NCI-H2196 (cell line): ENCODE measurements around the gene USP32.
"Not testable (repeated sequence)": the region's sequence is repeated elsewhere in the genome, so short reads cannot be mapped to it uniquely, and the experiment has no call there.

Experiments
- DNase-seq: peaks from one replicate; lab custom pipeline; 2025; ENCODE audit not compliant: unreplicated experiment; lab: John Stamatoyannopoulos, UW

USP32 gene, protein sequence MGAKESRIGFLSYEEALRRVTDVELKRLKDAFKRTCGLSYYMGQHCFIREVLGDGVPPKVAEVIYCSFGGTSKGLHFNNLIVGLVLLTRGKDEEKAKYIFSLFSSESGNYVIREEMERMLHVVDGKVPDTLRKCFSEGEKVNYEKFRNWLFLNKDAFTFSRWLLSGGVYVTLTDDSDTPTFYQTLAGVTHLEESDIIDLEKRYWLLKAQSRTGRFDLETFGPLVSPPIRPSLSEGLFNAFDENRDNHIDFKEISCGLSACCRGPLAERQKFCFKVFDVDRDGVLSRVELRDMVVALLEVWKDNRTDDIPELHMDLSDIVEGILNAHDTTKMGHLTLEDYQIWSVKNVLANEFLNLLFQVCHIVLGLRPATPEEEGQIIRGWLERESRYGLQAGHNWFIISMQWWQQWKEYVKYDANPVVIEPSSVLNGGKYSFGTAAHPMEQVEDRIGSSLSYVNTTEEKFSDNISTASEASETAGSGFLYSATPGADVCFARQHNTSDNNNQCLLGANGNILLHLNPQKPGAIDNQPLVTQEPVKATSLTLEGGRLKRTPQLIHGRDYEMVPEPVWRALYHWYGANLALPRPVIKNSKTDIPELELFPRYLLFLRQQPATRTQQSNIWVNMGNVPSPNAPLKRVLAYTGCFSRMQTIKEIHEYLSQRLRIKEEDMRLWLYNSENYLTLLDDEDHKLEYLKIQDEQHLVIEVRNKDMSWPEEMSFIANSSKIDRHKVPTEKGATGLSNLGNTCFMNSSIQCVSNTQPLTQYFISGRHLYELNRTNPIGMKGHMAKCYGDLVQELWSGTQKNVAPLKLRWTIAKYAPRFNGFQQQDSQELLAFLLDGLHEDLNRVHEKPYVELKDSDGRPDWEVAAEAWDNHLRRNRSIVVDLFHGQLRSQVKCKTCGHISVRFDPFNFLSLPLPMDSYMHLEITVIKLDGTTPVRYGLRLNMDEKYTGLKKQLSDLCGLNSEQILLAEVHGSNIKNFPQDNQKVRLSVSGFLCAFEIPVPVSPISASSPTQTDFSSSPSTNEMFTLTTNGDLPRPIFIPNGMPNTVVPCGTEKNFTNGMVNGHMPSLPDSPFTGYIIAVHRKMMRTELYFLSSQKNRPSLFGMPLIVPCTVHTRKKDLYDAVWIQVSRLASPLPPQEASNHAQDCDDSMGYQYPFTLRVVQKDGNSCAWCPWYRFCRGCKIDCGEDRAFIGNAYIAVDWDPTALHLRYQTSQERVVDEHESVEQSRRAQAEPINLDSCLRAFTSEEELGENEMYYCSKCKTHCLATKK (N-terminal part only)

DNA sequence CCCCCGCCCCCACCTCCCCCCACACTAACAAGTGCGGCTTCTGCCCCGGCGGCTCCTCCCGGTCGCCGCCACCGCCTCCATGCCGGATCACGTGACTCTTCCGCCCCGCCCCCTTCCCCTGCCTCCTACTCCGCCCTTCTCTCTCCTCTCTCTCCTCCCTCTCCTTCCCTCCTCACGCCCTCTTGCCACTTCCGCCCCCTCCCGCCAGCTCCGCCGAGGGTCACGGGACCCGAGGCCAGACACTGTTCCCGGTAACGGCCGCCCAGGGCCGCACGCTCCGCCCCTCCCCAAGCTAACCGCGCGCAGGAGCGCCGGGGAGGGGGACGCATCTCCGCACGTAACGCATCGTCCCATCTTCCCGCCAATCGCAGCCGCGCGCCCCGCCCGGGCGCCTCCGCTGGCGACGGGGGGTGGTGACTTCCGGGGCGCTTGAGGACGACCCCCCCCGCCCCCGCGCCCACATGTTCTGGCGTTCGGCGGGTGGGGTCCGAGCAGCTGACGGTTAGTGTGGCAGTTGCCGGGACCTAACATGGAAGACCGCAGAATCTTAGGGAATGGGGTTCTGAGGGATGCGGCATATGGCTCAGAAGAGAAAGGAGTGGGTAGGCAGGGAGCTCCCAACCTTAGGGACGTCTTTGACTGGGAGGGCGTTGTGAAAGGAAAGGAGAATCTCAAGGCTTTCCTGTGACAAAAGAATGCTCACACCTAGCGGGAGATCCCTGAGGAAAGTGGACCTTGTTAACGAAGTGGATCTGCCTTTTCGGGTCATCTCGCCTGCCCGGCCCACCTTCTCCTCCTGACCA is at the start of gene USP32:
TSS of gene USP32 (minus strand) at position 92 of the 803 bp plus-strand sequence. CDS start 194 bp downstream, outside the sequence.
- peak; percentile 99 for DNase-seq

DNA sequence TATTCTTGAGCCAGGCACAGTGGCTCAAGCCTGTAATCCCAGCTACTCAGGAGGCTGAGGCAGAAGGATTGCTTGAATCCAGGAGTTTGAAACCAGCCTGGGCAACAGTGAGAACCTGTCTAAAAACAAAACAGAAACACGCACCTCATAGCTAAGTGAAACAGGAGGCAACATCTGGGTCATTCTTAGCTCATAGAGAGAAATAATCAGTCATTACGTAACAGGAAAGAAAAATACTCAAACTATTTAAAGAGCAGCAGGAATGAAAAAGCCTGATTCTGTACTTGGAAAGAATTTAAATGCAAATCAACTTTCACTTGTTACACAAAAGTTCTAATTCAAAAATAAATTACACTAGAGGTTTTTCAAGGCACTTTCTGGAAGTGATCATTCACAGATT is 47.6 kb upstream of the USP32 start:
- no peak for DNase-seq

DNA sequence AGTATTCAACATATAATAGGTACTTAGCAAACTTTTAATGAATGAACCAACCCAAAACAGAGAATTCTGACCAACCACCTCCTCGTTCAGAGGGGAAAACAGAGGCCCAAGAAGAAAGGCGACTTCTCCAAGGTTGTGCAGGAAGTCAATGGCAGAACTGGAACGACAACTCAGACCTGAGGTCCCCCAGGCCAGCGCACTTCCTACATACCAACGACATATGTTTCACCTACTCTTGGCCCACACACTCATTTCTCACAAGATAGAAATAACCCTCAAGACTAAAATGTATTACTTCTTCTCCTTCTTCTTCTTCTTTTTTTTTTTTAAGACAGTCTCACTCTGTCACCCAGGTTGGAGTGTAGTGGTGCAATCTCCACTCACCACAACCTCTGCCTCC is 44.7 kb upstream of the USP32 start:
- no peak for DNase-seq

DNA sequence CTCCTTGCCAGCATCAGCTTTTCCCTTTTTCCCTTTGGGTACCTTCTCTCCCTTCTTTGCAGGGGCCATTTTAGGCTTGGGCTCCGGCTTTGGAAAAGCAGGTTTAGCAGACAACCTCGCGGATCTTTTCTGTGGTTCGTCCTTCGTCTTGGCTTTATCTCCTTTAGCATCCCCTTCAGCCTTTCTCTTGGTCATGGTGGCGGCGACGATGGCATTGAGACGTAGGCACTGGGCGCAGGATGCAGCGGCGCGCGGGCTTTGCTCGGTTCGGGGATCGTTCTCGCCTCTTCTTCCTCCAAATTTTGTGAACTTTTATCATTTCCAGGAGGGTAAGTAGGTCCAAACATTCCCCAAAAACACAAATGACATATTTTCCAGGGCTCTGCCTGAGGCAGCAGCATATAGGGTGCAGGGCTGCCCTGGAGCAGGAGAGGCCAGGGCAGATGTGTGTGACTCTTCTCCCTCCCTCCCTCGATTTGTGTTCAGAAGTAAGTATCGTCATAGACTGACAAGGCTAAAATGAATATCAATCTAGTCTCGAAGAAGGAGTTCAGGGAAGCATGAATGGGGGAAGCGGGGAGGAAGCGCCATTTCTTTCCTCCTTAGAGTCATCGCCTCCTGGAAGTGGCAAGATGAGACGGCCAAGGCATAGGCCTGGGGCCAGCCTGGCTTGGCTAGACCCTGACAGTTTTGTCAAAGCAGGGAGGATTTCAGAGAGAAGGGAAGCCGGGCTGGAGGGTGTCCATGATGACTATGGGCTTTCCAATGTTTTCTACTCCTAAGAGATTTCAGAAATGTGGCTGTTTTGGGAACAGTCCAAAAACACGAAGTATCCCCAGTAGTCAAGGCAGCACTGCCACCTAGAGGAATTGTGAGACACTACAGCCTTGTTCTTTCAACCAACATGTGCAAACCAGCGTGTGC is 43.6 kb upstream of the USP32 start:
- peak; percentile 91 for DNase-seq

DNA sequence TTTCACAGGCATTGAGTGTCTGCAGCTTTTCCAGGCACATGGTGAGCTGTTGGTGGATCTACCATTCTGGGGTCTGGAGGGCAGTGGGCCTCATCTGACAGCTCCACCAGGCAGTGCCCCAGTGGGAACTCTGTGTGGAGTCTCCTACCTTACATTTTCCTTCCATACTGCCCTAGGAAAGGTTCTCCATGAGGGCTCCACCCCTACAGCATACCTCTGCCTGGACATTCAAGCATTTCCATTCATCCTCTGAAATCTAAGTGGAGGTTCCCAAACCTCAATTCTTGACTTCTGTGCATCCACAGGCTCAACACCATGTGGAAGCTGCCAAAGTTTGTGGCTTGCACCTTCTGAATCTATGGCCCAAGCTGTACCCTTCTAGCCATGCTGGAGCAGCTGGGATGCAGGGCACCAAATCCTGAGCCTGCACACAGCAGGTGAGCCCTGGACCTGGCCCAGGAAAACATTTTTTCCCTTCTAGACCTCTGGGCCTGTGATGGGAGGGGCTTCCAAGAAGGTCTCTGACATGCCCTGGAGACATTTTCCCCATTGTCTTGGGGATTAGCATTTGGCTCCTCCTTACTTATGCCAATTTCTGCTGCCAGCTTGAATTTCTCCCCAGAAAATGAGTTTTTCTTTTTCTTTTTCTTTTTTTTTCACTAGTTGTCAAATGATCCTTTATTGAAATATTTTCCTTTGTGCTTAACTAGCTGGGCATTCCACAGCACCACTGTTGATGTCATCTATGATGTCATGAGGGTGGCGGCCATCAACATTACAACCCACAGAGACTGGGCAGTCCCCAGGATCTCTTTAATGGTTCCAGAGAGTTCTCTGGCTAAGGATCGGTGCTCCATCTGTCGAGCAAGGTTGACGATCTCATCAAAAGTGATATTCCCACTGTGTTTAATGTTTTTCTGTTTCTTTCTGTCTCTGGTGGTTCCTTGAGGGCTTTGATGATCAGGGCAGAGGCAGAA is 41.4 kb upstream of the USP32 start:
- not testable (repeated sequence) for DNase-seq

DNA sequence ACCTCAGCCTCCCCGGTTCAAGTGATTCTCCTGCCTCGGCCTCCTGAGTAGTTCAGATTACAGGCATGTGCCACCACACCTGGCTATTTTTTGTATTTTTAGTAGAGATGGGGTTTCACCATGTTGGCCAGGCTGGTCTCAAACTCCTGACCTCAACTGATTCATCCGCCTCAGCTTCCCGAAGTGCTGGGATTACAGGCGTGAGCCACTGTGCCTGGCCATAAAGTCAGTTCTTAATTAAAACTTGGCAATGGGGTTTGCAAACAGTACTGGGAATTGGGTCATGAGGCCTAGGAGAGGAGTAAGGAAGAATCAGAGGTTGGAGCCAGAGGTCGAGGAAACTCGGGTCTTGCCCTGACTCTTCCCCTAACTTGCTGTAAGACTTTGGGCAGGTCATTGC is 38.6 kb upstream of the USP32 start:
- DNase-seq = not testable (repeated sequence)

DNA sequence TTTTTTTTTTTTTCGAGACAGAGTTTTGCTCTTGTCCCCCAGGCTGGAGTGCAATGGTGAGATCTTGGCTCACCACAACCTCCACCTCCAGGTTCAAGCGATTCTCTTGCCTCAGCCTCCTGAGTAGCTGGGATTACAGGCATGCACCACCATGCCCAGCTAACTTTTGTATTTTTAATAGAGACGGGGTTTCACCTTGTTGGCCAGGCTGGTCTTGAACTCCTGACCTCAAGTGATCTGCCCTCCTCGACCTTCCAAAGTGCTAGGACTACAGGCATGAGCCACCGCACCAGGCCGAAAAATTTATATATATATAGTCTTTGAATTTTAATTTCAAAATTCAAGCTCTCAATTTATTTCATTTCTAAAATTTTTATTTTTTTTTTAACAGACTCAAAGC is 36.6 kb upstream of the USP32 start:
- DNase-seq = not testable (repeated sequence)

DNA sequence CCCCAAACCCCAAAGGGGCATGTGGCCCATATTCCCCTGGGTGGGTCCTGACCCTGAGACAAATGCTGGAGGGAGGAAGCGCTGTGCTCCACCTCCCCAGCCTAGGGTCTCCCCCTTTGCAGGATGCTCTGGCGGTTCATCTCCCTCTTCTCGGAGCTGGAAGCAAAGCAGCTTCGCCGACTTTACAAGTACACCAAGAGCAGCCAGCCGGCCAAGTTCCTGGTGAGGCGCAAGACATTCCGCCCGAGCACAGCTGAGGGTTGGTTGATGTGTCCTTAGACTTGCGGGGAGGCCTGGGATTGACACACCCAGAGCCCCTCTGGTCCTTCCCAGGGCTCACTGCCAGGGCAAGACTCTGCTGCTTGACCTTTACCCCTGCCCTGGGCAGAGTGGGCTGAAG is 34.7 kb upstream of the USP32 start:
- DNase-seq = no peak

DNA sequence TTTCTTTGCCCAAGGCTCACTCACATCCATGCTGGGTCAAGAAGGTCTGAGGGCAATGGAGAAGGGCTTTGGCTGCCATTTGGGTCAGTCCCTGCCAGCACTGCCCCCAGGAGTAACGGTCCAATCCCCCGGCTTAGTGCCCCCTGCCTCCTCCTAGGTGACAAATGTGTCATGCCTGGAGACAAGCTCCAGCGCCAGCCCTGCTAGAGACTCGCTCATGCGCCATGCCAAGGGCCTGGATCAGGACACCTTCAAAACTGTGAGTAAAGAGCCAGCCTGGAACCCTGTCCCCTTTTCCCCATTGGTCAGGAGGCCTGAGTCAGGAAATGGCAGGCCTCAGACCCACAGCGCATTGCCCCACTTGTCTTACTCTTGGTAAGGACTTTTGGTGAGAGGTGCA is 33.7 kb upstream of the USP32 start:
- no peak for DNase-seq

DNA sequence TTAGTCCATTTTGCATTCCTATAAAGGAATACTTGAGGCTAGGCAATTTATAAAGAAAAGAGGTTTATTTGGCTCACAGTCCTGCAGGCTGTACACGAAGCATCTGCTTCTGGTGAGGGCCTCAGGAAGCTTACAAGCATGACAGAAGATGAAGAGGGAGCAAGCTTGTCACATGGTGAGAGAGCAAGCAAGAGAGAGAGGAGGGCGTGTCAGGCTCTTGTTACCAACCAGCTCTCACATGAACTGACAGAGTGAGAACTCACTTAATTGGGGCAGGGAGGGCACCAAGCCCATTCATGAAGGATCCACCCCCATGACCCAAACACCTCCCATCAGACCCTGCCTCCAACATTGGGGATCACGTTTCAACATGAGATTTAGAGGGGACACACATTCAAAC is 31.9 kb upstream of the USP32 start:
- no peak for DNase-seq

DNA sequence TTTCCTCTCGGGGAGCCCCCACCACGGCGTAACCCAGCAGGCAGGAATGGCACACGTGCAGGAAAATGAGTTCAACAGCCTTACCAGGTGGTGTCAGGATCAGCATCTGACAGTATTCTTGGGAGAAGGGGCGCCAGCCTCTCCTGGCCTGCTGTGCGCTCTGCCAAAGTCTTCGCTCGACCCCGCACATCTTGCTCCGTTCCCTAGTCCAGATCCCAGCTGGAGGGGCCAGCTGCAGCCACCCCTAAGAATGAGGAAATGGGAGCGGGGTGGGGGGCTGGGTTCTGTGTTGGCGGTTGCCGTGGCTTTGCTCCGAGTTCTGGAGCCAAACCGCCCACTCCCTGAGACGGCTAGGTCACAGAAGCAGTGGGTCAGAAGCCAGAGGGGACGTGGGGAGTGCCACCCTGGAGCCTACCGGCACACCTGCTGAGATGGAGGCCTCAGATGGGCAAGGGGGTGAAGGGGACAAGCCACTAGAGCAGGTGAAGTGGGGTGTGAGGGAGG is 30.3 kb upstream of the USP32 start, which contains the start of gene CHCT1:
TSS of gene CHCT1 (plus strand) at position 328 of the 504 bp plus-strand sequence. CDS start at position 432, 104 bp downstream.
- DNase-seq = no peak

DNA sequence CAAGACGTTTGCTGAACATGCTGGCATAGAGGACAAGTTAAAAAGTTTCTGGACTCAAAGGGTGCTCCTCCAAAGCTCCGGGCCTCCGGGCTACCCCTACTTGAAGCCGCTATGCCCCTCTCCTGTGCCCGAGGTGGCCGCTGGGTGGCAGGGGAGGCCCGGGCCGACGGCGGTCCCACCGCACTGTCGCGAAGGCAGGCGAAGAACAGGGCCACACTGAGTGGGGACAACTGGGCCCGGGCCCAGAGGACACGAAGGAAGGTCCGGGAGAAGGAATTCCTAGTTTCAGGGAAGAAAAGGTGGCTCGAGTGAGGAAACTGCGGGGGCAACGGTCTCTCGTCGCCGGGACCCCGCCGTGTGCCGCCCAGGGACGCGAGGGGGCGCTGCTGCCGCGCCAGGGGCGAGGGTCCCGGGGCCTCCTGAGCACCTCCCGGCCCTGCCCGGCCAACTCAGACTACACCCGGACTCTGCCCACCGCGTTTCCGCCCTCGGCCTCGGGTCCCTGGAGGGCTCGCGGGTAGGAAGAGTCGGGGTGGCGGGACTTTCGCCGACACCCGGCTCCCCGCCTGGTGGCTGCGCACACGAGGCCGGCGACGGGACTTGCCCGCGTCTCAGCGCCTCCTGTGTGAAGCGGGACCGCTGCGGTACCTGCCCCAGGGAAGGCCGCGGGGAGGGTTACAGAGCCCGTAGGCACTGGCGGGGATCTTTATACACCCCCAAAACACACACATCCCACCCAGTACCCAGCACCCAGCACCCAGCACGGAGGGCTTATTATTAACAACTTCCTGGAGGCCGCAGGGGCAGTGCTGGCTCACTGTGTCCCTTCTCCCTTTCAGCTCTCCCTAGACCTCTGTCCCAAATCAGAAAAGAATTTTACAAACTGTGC is 29.6 kb upstream of the USP32 start:
- no peak for DNase-seq

DNA sequence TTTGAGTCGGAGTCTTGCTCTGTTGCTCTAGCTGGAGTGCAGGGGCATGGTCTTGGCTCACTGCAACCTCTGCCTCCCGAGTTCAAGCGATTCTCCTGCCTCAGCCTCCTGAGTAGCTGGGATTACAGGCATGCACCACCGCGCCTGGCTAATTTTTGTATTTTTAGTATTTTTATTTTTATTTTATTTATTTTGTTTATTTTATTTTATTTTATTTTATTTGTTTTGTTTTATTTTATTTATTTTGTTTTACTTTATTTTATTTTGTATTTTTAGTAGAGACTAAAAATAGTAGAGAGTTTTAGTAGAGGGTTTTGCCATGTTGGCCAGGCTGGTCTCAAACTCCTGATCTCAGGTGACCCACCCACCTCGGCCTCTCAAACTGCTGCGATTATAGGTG is 27.9 kb upstream of the USP32 start:
- not testable (repeated sequence) for DNase-seq

DNA sequence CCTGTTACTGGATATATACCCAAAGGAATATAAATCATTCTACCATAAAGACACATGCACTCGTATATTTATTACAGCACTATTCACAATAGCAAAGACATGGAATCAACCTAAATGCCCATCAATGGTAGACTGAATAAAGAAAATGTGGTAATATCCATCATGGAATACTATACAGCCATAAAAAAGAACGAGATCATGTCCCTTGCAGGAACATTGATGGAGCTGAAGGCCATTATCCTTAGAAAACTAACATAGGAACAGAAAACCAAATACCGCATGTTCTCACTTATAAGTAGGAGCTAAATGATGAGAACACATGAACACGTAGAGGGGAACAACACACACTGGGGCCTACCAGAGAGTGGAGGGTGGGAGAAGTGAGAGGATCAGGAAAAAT is 27.1 kb upstream of the USP32 start:
- DNase-seq = not testable (repeated sequence)

DNA sequence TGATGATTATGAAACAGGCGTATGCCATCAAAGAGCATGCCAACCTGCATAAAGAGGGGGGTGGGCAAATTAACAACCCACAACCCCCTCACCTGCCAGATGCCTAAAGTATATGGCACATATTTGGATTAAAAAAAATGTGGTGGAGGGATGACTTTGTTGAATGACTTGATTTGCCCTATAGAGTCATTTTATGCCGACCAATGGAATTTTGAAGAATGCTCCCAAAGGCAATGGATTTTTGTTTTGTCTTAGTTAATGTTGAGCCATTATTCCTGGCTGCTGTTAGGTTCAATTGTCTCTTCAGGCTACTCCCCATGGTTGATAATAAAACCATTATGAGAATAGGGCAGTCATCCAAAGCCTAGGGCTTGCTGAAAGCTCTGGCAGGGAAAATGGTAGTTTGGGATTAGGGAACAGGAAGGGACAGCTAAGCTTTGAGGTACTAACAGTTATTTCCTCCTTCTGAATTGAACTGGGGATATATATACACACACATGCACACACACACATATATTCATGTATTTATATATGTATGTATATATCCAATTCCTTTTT is 24.5 kb upstream of the USP32 start:
- DNase-seq = peak; percentile 12

DNA sequence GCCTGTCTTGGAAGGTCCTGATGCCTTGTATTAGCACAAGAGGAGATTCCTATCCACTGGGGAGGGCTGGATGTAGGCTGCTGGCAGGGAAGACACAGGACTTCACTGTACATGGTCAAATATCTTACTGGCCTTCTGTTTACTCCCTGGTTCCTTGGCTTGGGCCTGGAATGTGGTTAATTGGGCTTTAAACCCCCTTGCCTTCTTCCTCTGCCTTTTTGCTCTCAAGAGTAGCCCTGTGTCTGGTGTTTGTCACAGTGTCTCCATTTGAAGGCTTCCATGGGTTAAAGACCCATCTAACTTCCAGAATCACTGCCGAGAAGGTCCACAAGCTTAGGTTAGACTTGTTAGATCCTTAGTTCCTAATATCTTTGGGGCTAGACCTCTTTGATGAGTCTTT is 23.2 kb upstream of the USP32 start:
- DNase-seq = no peak

DNA sequence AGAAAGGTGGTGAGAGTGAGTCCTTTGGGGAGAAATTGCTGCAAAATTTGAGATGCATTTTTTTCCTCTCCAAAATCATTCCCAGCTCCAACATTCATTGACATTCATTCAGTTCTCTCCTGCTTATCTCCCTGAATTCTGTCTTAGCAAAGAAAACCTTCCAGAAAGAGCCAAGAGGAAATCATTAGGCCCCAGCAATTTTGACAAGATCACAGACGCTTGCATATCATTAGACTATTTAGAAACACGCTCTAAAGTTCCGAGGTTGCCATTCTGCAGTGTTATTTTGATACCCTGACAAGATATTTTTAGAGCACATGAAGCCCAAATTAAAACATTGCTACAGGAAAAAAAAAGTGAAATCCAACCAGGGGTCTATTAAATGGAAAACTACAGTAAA is 20.8 kb upstream of the USP32 start:
- DNase-seq = no peak
